HG03159 (cell line): Measurements from ENCODE around the gene GON7.
"Not testable (repeated sequence)": the region's sequence is repeated elsewhere in the genome, so short reads cannot be mapped to it uniquely, and the experiment has no call there.

Experiments
- ATAC-seq: cut with Tn5 transposase; IDR thresholded peaks from one replicate; pipeline ENCODE4 v1.9.1; 2021; ENCODE audit warnings: mild to moderate bottlenecking, moderate library complexity; ENCODE audit not compliant: unreplicated experiment

Gene GON7

GRCh38 chr14:93206793-93207467 is at the start of gene GON7, which contains the start of gene UBR7:
TSS of gene GON7 (minus strand) at chr14:93207065. CDS start at chr14:93207037, 28 bp downstream.
TSS of gene UBR7 (plus strand) at chr14:93207256. CDS start at chr14:93207292, 36 bp downstream.
- ATAC-seq = peak; percentile 81

- ATAC-seq = no peak
These were observed 42.4 kb upstream of the GON7 start for GRCh38 chr14:93249128-93249831.

GRCh38 chr14:93246534-93246933 is 39.7 kb upstream of the GON7 start:
- ATAC-seq = no peak

- ATAC-seq = no peak
These were observed 39.0 kb upstream of the GON7 start for GRCh38 chr14:93245764-93246420.

GRCh38 chr14:93240678-93241000 is 33.8 kb upstream of the GON7 start:
- ATAC-seq = no peak

GRCh38 chr14:93239869-93240677 is 33.2 kb upstream of the GON7 start:
- ATAC-seq = no peak

GRCh38 chr14:93234798-93235197 is 27.9 kb upstream of the GON7 start:
- no peak for ATAC-seq

GRCh38 chr14:93233078-93233477 is 26.2 kb upstream of the GON7 start:
- ATAC-seq = not testable (repeated sequence)

GRCh38 chr14:93232159-93232558 is 25.3 kb upstream of the GON7 start:
- no peak for ATAC-seq

- ATAC-seq = no peak
These were observed 24.5 kb upstream of the GON7 start for GRCh38 chr14:93231129-93231979.

GRCh38 chr14:93230539-93230938 is 23.7 kb upstream of the GON7 start:
- no peak for ATAC-seq

GRCh38 chr14:93228550-93228949 is 21.7 kb upstream of the GON7 start:
- no peak for ATAC-seq

- ATAC-seq = no peak
These were observed 16.7 kb upstream of the GON7 start for GRCh38 chr14:93223565-93223964.

- ATAC-seq = no peak
These were observed 13.6 kb upstream of the GON7 start for GRCh38 chr14:93220509-93220908.

- ATAC-seq = peak; percentile 58
These were observed 12.3 kb upstream of the GON7 start for GRCh38 chr14:93219103-93219726.

GRCh38 chr14:93214598-93214997 is 7.7 kb upstream of the GON7 start:
- no peak for ATAC-seq

- ATAC-seq = peak; percentile 56
These were observed 5.6 kb upstream of the GON7 start for GRCh38 chr14:93212432-93212831.

- peak; percentile 43 for ATAC-seq
These were observed 823 bp upstream of the GON7 start for GRCh38 chr14:93207468-93208308.

- no peak for ATAC-seq
These were observed 5.6 kb downstream of the GON7 start for GRCh38 chr14:93201155-93201704.
